HG03439 (cell line): Measurements from ENCODE around the gene TRIM4.

Experiments
- ATAC-seq: cut with Tn5 transposase; IDR thresholded peaks from one replicate; pipeline ENCODE4 v1.9.1; 2021; ENCODE audit warnings: mild to moderate bottlenecking, moderate library complexity; ENCODE audit not compliant: unreplicated experiment

Gene TRIM4

GRCh38 chr7:99848420-99849216, 70.7 kb downstream of the TRIM4 start:
- ATAC-seq, result no peak

- ATAC-seq, result no peak
Measured at GRCh38 chr7:99844328-99844727, 75.0 kb downstream of the TRIM4 start.

- no peak for ATAC-seq
Measured at GRCh38 chr7:99843808-99844207, 75.5 kb downstream of the TRIM4 start.

GRCh38 chr7:99842926-99843325, 76.4 kb downstream of the TRIM4 start:
- no peak for ATAC-seq
